Measurements from ENCODE around the gene FXYD4.
"Not testable (repeated sequence)": the region's sequence is repeated elsewhere in the genome, so short reads cannot be mapped to it uniquely, and the experiment has no call there.

Gene FXYD4

DNA sequence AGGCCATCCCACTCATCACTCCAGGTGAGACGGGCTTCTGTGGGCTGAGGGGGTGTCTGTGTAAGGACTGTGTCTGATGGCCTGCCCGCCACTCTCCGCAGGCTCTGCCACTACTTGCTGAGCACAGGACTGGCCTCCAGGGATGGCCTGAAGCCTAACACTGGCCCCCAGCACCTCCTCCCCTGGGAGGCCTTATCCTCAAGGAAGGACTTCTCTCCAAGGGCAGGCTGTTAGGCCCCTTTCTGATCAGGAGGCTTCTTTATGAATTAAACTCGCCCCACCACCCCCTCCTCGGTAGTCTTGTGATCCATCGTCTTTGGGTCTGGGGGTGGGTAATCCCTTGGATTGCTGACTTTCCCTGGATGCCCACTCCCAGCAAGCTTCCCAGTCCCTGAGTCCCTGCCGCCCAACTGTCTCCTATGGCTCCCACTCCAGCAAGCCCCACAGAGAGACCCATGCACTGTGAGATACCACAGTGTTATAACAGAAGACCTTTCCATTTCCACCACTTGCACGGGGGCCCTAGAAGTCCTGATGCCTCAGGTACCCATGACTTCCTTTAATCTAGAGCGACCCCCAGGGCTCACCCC is 4.7 kb downstream of the FXYD4 start:
- DNase-seq (ENCODE audit: low spot score) = no peak

DNA sequence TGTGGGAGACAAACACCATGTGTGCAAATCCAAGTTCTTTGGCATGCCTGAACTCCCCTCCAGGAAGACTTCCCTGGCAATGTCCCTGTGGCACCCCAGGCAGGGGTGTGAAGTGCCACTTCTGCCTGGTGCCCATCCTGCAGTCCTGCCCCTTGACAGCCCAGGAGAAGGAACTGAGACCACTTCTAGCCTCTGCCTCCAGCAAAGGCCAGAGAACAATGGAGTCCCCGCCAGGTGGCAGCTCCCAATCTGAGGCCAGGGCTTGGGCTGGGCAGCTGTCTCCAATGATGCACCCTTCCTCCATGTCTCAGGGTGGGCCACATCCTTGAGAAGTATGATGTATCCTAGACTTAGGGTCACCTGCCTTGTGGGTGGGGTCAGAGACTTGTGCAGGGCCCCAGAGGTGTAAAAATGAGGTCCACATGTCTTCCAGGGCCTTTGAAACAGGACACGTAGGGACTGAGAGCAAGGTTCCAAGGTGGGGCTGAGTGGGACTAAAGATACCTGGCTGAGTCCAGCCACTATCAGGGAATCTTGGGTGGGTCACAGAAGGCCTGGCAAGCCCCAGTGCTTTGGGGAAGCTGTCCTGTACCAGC is 5.5 kb downstream of the FXYD4 start:
- no peak for DNase-seq (ENCODE audit: low spot score)

- DNase-seq (ENCODE audit: low spot score) = no peak
Observed at GRCh38 chr10:43377424-43377883, 6.0 kb downstream of the FXYD4 start.

DNA sequence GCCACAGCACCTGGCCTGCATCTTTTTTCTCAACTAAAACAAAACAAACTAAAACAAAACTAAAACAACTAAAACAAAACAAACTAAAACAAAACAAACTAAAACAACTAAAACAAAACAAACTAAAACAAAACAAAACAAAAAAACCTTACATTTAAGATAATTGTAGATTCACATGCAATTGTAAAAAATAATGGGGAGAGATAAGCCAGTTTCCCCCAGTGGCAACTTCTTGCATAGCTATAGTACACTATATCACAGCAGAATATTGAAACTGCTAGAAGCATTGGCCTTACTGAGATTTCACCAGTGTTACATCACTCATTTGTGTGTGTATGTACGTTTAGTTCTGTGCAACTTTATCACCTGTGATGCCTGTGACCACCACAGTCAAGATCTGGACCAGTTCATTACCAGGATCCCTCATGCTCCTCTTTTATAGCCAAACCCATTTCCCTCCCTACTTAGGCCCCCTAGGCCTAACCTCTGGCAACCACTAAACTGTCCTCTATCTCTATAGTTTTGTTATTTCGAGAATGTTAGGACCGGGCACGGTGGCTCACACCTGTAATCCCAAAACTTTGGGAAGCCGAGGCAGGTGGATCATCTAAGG is 9.3 kb downstream of the FXYD4 start:
- no peak for DNase-seq (ENCODE audit: low spot score)

GRCh38 chr10:43383204-43383971 is 12.0 kb downstream of the FXYD4 start:
- peak; percentile 41 for DNase-seq (ENCODE audit: low spot score)

DNA sequence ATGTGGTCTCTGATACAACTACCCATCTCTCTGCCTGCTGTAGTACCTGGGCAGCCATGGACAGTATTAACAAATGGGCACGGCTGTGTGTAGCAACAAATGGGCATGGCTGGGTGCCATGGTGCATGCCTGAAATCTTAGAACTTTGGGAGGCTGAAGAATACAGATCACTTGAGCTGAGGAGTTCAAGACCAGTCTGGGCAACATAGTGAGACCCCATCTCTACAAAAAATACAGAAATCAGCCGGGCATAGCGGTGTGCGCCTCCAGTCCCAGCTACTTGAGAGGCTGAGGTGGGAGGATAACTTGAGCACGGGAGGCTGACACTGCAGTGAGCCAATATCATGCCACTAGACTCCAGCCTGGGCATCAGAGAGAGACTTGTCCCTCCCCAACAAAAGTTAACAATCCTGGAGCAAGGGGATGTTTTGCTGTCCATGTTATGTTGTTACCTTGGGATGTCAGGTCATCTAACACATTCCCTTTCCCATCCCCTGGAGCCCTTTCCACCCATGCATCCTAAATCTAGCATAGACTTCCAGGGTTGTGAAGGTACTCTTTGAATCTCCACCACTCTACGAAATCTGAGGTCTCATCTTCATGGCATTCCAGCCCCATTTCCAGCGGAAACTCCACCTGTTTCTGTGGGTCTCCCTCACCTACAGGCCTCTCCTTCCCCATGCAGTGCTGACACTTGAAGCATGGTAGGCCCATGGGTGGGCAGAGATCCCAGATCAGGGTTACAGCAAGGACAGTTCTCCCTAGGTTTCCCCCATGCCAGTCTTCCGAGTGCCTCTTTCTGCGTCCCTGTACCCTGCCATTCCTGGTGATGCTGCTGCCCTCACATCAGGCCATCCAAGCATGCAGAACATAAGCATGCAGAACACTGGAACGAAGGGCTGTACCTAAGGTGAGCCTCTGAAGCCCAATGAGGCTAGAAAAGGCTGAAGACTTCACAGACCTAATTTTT is 13.1 kb downstream of the FXYD4 start:
- DNase-seq (ENCODE audit: low spot score) = no peak

DNA sequence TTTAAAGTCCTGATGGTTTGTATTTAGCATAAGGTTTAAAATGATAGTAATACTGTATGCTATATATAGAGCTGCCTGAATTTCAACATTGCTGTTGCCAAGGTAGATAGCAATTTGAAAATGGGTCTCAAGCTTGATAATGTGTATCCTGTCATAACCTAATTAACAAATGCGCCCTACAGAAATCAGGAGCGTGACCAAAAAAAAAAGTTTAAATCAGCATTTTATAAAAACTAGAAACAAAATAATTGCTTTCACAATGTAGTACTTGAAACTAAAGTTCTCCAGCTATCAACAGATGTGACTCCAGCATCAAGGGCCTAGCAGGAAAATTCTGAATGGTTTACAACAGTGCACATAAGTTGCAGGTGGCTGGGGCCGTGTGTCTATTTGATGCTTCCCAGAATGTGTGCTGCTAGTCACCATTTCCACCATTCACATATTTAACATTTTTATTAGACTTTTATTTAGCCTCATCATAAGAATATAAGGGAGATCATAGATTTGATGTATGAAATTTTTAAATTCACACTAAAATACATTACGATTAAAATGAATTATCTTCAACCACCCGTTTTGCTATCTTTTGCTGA is 14.1 kb downstream of the FXYD4 start:
- no peak for DNase-seq (ENCODE audit: low spot score)

- DNase-seq (ENCODE audit: low spot score) = no peak
Observed at GRCh38 chr10:43386549-43386948, 15.1 kb downstream of the FXYD4 start.

DNA sequence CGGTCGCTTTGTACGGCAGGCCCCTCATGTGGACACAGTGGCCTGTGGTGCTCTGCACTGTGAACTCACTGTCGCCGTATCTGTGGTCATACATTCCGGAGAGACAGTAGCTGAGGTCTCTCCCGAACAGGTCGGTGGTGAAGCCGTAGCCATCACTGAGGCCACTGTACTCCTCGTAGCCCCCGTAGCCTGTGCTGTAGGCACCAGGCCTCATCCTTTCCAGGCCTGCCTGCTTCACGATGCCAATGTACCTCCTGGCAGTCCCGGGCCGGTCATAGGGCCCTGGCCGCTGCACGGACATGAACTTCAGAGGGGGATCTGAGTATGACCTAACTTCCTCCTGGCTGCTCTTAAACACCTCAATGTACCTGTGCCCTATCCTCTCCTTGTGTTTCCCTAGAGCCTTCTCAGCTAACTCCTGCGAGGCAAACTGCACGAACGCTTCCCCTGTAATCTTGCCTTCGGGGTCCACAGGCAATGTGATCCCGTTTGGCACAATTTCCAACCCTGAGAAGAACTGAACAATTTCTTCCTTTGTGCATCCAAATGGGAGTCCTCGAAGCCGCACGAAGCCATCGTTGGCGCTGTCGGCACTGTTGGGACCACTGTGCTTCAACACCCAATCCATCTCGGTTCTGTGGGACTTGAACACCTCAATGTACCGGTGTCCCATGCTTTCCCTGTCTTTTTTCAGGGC is 15.7 kb downstream of the FXYD4 start:
- no peak for DNase-seq (ENCODE audit: low spot score)

DNA sequence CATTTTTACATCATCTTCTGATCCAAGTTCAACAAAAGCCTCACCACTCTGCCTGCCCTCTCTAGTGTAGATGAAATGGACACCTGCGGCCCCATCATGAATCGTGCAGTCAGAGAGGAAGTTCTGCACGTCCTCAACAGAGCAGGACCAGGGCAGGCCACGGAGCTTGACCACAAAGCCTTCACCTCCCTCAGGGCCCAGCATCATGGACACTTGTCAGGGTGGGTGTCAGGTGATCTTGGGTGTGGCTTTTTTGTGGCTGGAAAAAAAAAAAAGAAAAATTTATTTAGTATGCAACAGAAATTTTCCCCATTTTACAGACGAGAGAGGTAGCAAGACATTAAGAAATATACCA is 16.2 kb downstream of the FXYD4 start:
- DNase-seq (ENCODE audit: low spot score) = no peak

DNA sequence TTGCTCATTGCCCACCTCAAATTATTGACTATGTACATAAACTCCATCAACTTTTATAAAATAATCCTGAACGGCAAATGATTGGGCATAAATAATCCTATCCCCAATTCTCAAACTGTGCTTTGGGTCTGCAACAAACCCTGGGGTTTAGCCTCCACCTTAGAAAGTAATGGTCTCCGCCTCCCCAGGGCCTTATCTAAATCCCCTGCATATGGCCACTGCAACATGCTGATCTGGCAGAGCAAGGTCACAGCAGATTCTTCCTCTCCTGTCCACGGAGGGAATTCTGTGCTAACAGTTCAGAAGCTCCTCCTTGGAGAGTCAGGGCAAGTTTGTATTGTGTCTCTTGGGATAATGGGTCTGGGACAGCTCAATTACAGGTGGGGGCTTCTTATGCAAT is 18.4 kb downstream of the FXYD4 start:
- no peak for DNase-seq (ENCODE audit: low spot score)

GRCh38 chr10:43390333-43390732 is 18.9 kb downstream of the FXYD4 start:
- no peak for DNase-seq (ENCODE audit: low spot score)

- peak; percentile 57 for DNase-seq (ENCODE audit: low spot score)
Observed at GRCh38 chr10:43390759-43391158, 19.3 kb downstream of the FXYD4 start.

DNA sequence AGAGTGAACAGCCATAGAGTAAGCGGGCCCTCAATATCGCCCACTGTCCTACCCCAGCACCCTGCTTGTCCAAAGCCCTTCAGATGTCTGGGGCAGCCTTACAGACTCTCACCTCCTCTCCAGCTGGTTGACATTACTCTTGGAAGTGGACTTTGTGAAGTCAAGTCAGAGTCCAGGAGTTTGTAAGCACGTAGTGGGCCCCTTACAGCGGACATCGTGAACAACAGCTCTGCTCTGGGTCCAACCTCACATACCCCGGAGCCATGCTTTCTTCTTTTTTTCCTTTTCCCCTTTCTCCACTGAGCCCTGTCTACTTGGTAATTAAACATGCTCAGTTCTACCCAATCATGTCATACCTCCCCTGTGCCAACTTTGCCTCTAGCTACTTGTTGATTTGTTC is 20.1 kb downstream of the FXYD4 start:
- no peak for DNase-seq (ENCODE audit: low spot score)

GRCh38 chr10:43392748-43393147 is 21.3 kb downstream of the FXYD4 start:
- no peak for DNase-seq (ENCODE audit: low spot score)

DNA sequence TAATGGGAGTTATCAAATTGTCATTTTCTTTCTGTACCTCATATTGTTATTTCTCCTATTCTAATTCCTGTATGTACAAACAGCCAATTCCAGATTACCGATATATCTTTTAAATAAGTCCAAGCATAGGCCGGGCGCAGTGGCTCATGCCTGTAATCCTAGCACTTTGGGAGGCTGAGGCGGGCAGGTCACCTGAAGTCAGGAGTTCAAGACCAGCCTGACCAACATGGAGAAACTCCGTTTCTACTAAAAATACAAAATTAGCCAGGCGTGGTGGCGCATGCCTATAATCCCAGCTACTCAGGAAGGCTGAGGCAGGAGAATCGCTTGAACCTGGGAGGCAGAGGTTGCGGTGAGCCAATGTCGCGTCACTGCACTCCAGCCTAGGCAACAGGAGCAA is 21.8 kb downstream of the FXYD4 start:
- DNase-seq (ENCODE audit: low spot score) = not testable (repeated sequence)

- no peak for DNase-seq (ENCODE audit: low spot score)
Observed at GRCh38 chr10:43393606-43394360, 22.3 kb downstream of the FXYD4 start.

GRCh38 chr10:43394868-43395267 is 23.4 kb downstream of the FXYD4 start:
- no peak for DNase-seq (ENCODE audit: low spot score)

GRCh38 chr10:43395571-43396060 is 24.2 kb downstream of the FXYD4 start:
- no peak for DNase-seq (ENCODE audit: low spot score)
